Measurements from ENCODE around the gene KCNC3.
A peak's percentile ranks its signal among the peaks of the same experiment; 100 is the strongest.

Gene KCNC3

DNA sequence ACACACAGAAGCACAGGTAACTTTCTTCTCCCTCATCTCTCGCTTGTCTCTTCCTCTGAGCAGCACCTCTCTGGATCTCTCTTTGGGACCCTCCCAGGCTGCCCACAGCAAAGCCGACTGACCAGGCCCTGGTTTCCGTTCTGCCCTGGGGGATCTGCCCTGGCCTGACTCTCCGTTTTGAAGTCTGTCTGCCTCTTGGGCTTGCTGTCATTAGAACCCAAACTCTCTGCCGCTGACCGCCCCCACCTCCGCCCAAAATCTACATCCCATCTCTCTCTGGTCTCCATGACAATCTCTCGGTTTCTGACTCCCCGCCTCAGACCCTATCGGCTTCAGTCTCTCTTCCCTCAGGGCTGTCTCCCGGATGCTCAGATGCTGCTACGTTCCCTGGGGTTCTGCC is 6.9 kb downstream of the KCNC3 start:
- H3K4me3 ChIP-seq (ENCODE audit: low read length in 2 of 2), result no peak overlapping the region
- H3K27ac ChIP-seq (replicated peaks; ENCODE audit: low read length), result no peak overlapping the region
- no peak overlapping the region for H3K18ac ChIP-seq (ENCODE audit: low read length)
- H3K4me2 ChIP-seq (ENCODE audit: insufficient read depth, low read length, poor library complexity, severe bottlenecking), result no peak overlapping the region
- peaks cover 0 to 3% of the 10 kb centered on the region in 2 donors for H3K36me3 ChIP-seq (replicated peaks in 1 of 2; ENCODE audit: control insufficient read depth in 2 of 2, insufficient read depth in 2 of 2, low read length in 2 of 2)
- H3K27me3 ChIP-seq (ENCODE audit: control insufficient read depth in 3 of 3, insufficient read depth in 3 of 3, low read depth in 1 of 3, low read length in 3 of 3), result peaks cover 0 to 15% (median 13%) of the 10 kb centered on the region in 3 experiments
- no peak overlapping the region for H3K14ac ChIP-seq (ENCODE audit: low read length)
- H2AFZ ChIP-seq (ENCODE audit: low read length), result no peak overlapping the region
- H4K91ac ChIP-seq (ENCODE audit: low read depth, low read length, poor library complexity), result no peak overlapping the region
- H2BK120ac ChIP-seq (ENCODE audit: low read depth, low read length), result no peak overlapping the region
- no peak for DNase-seq (ENCODE audit: low spot score)
- no peak overlapping the region for H3K9ac ChIP-seq (ENCODE audit: low read depth, low read length, poor library complexity)
- H2AK5ac ChIP-seq (ENCODE audit: low read depth, low read length), result no peak overlapping the region
- no peak overlapping the region for H3K4ac ChIP-seq (ENCODE audit: low read length)
- H3K23ac ChIP-seq (ENCODE audit: low read depth, low read length, poor library complexity), result peak overlapping the region; percentile 59
- no CpG with 5 or more reads among the region's 12 CpGs for WGBS, 2 donors (ENCODE audit: extremely low coverage in 2 of 2, insufficient read length in 2 of 2, insufficient replicate concordance in 1 of 2)
- peaks cover 3% of the 10 kb centered on the region for H3K79me1 ChIP-seq (ENCODE audit: low read depth, low read length)
- H3K9me3 ChIP-seq (replicated peaks in 1 of 2; ENCODE audit: control insufficient read depth in 2 of 2, insufficient read depth in 1 of 2, low read depth in 1 of 2, low read length in 2 of 2), result no peaks in the 10 kb centered on the region
- no peak overlapping the region for H4K8ac ChIP-seq (ENCODE audit: low read depth, low read length)
- H2BK15ac ChIP-seq (ENCODE audit: low read length), result no peak overlapping the region
- peak overlapping the region; percentile 46 for H2BK5ac ChIP-seq (ENCODE audit: low read length)
- H3K4me1 ChIP-seq (ENCODE audit: control insufficient read depth in 2 of 2, insufficient read depth in 1 of 2, low read depth in 1 of 2, low read length in 2 of 2), result peaks cover 5 to 8% of the 10 kb centered on the region in 2 donors
- no peak overlapping the region for H2BK12ac ChIP-seq (ENCODE audit: low read length)

DNA sequence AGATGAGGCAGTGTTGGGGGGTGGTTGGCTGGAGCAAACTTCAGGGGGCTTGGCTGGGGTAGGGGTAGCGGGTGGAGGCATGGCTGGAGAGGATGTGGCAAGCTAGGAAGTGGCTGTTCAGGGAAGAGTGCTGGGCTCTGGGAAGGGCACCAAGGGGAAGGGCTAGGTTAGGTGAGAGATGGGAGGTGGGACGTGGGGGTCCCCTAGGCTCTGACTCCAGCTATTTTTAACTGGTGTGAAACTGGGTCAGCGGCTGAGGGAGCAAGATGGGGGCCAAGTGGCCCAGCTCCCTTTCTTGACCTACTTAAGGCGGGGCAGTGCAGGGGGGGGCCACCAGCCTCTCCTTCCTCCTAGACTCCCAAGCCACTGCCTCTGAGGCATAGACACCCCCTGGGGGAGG is 7.3 kb downstream of the KCNC3 start:
- no peak overlapping the region for H3K4me3 ChIP-seq (ENCODE audit: low read length in 2 of 2)
- H3K27ac ChIP-seq (replicated peaks; ENCODE audit: low read length), result no peak overlapping the region
- H2BK5ac ChIP-seq (ENCODE audit: low read length), result peak overlapping the region; percentile 46
- no peak overlapping the region for H3K18ac ChIP-seq (ENCODE audit: low read length)
- no peak overlapping the region for H2AK5ac ChIP-seq (ENCODE audit: low read depth, low read length)
- H2BK15ac ChIP-seq (ENCODE audit: low read length), result no peak overlapping the region
- peaks cover 5 to 8% of the 10 kb centered on the region in 2 donors for H3K4me1 ChIP-seq (ENCODE audit: control insufficient read depth in 2 of 2, insufficient read depth in 1 of 2, low read depth in 1 of 2, low read length in 2 of 2)
- no peak overlapping the region for H2AFZ ChIP-seq (ENCODE audit: low read length)
- peak overlapping the region; percentile 59 for H3K23ac ChIP-seq (ENCODE audit: low read depth, low read length, poor library complexity)
- H3K4ac ChIP-seq (ENCODE audit: low read length), result no peak overlapping the region
- H3K9ac ChIP-seq (ENCODE audit: low read depth, low read length, poor library complexity), result no peak overlapping the region
- no peak overlapping the region for H4K91ac ChIP-seq (ENCODE audit: low read depth, low read length, poor library complexity)
- peaks cover 0 to 3% of the 10 kb centered on the region in 2 donors for H3K36me3 ChIP-seq (replicated peaks in 1 of 2; ENCODE audit: control insufficient read depth in 2 of 2, insufficient read depth in 2 of 2, low read length in 2 of 2)
- H3K79me1 ChIP-seq (ENCODE audit: low read depth, low read length), result peaks cover 3% of the 10 kb centered on the region
- DNase-seq (ENCODE audit: low spot score), result no peak
- H3K14ac ChIP-seq (ENCODE audit: low read length), result no peak overlapping the region
- no peak overlapping the region for H3K4me2 ChIP-seq (ENCODE audit: insufficient read depth, low read length, poor library complexity, severe bottlenecking)
- no peak overlapping the region for H2BK120ac ChIP-seq (ENCODE audit: low read depth, low read length)
- H3K27me3 ChIP-seq (ENCODE audit: control insufficient read depth in 3 of 3, insufficient read depth in 3 of 3, low read depth in 1 of 3, low read length in 3 of 3), result peaks cover 0 to 11% (median 9%) of the 10 kb centered on the region in 3 experiments
- no CpG with 5 or more reads among the region's 4 CpGs for WGBS, 2 donors (ENCODE audit: extremely low coverage in 2 of 2, insufficient read length in 2 of 2, insufficient replicate concordance in 1 of 2)
- no peak overlapping the region for H4K8ac ChIP-seq (ENCODE audit: low read depth, low read length)
- H2BK12ac ChIP-seq (ENCODE audit: low read length), result no peak overlapping the region
- no peaks in the 10 kb centered on the region for H3K9me3 ChIP-seq (replicated peaks in 1 of 2; ENCODE audit: control insufficient read depth in 2 of 2, insufficient read depth in 1 of 2, low read depth in 1 of 2, low read length in 2 of 2)

DNA sequence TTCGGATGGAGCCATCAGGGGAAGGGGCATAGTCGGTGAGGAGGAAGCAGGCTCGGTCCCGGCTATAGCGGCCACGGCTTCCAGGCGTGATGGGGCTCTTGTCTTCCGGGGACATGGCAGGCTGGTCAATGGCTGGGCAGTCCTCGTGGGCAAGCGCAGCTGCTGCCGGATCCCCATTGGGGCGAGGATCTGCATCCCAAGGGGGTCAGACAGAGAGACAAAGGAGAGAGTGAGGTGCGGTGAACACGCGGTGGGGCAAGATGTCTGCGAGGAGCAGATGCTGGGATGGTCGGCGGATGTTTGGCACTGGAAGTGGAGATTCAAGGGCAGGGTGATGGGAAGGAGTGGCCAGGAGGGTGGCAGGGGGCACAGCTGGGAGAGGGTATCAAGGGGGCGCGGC is 8.6 kb downstream of the KCNC3 start:
- no peaks in the 10 kb centered on the region for H3K9me3 ChIP-seq (replicated peaks in 1 of 2; ENCODE audit: control insufficient read depth in 2 of 2, insufficient read depth in 1 of 2, low read depth in 1 of 2, low read length in 2 of 2)
- H3K4me3 ChIP-seq (ENCODE audit: low read length in 2 of 2), result no peak overlapping the region
- no peak overlapping the region for H3K4me2 ChIP-seq (ENCODE audit: insufficient read depth, low read length, poor library complexity, severe bottlenecking)
- no peak overlapping the region for H4K91ac ChIP-seq (ENCODE audit: low read depth, low read length, poor library complexity)
- H3K79me1 ChIP-seq (ENCODE audit: low read depth, low read length), result peaks cover 3% of the 10 kb centered on the region
- DNase-seq (ENCODE audit: low spot score), result no peak
- WGBS, 2 donors (ENCODE audit: extremely low coverage in 2 of 2, insufficient read length in 2 of 2, insufficient replicate concordance in 1 of 2), result no CpG with 5 or more reads among the region's 20 CpGs
- H2BK12ac ChIP-seq (ENCODE audit: low read length), result no peak overlapping the region
- no peak overlapping the region for H2BK15ac ChIP-seq (ENCODE audit: low read length)
- H3K27ac ChIP-seq (replicated peaks; ENCODE audit: low read length), result no peak overlapping the region
- peak overlapping the region; percentile 50 for H3K23ac ChIP-seq (ENCODE audit: low read depth, low read length, poor library complexity)
- H3K36me3 ChIP-seq (replicated peaks in 1 of 2; ENCODE audit: control insufficient read depth in 2 of 2, insufficient read depth in 2 of 2, low read length in 2 of 2), result peaks cover 0 to 3% of the 10 kb centered on the region in 2 donors
- no peak overlapping the region for H4K8ac ChIP-seq (ENCODE audit: low read depth, low read length)
- H3K9ac ChIP-seq (ENCODE audit: low read depth, low read length, poor library complexity), result peak overlapping the region; percentile 21
- no peak overlapping the region for H3K14ac ChIP-seq (ENCODE audit: low read length)
- no peak overlapping the region for H3K18ac ChIP-seq (ENCODE audit: low read length)
- H2AFZ ChIP-seq (ENCODE audit: low read length), result no peak overlapping the region
- no peak overlapping the region for H3K4ac ChIP-seq (ENCODE audit: low read length)
- peaks cover 9% of the 10 kb centered on the region in 2 donors for H3K4me1 ChIP-seq (ENCODE audit: control insufficient read depth in 2 of 2, insufficient read depth in 1 of 2, low read depth in 1 of 2, low read length in 2 of 2)
- H2BK5ac ChIP-seq (ENCODE audit: low read length), result no peak overlapping the region
- no peaks in the 10 kb centered on the region for H3K27me3 ChIP-seq (ENCODE audit: control insufficient read depth in 3 of 3, insufficient read depth in 3 of 3, low read depth in 1 of 3, low read length in 3 of 3)
- peak overlapping the region; percentile 84 for H2AK5ac ChIP-seq (ENCODE audit: low read depth, low read length)
- H2BK120ac ChIP-seq (ENCODE audit: low read depth, low read length), result no peak overlapping the region

DNA sequence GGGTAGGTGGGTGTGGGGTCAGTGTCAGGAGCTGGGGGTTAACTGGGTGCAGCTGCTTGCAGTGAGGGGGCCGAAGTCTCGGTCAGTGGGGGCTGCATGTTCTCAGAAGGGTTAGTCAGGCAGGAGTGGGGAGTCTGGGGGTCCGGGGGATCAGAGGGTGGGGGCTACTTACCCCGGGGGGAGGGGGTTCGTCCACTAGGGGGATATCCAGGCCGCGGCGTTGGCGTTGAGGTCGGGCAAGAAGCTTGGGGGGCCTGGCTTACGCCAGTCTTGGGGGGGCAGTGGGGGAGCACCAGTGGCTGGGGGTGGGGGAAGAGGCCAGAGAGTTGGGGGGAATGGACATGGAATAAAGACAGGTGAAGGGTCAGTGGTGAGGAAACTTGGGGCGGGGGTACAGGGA is 9.1 kb downstream of the KCNC3 start:
- H4K91ac ChIP-seq (ENCODE audit: low read depth, low read length, poor library complexity), result no peak overlapping the region
- H3K9ac ChIP-seq (ENCODE audit: low read depth, low read length, poor library complexity), result no peak overlapping the region
- H3K27me3 ChIP-seq (ENCODE audit: control insufficient read depth in 3 of 3, insufficient read depth in 3 of 3, low read depth in 1 of 3, low read length in 3 of 3), result peaks cover 0 to under 1% (median under 1%) of the 10 kb centered on the region in 3 experiments
- H3K14ac ChIP-seq (ENCODE audit: low read length), result no peak overlapping the region
- no peak overlapping the region for H3K27ac ChIP-seq (replicated peaks; ENCODE audit: low read length)
- whole genome bisulfite sequencing, 2 donors (ENCODE audit: extremely low coverage in 2 of 2, insufficient read length in 2 of 2, insufficient replicate concordance in 1 of 2), result no CpG with 5 or more reads among the region's 12 CpGs
- H2BK15ac ChIP-seq (ENCODE audit: low read length), result peak overlapping the region; percentile 30
- no peak overlapping the region for H3K18ac ChIP-seq (ENCODE audit: low read length)
- H3K36me3 ChIP-seq (replicated peaks in 1 of 2; ENCODE audit: control insufficient read depth in 2 of 2, insufficient read depth in 2 of 2, low read length in 2 of 2), result peaks cover 0 to 3% of the 10 kb centered on the region in 2 donors
- no peak overlapping the region for H3K4me2 ChIP-seq (ENCODE audit: insufficient read depth, low read length, poor library complexity, severe bottlenecking)
- H3K9me3 ChIP-seq (replicated peaks in 1 of 2; ENCODE audit: control insufficient read depth in 2 of 2, insufficient read depth in 1 of 2, low read depth in 1 of 2, low read length in 2 of 2), result no peaks in the 10 kb centered on the region
- H3K4me1 ChIP-seq (ENCODE audit: control insufficient read depth in 2 of 2, insufficient read depth in 1 of 2, low read depth in 1 of 2, low read length in 2 of 2), result peaks cover 5 to 6% of the 10 kb centered on the region in 2 donors
- no peak overlapping the region for H3K23ac ChIP-seq (ENCODE audit: low read depth, low read length, poor library complexity)
- H3K4me3 ChIP-seq (ENCODE audit: low read length in 2 of 2), result no peak overlapping the region
- H3K4ac ChIP-seq (ENCODE audit: low read length), result no peak overlapping the region
- peaks cover 3% of the 10 kb centered on the region for H3K79me1 ChIP-seq (ENCODE audit: low read depth, low read length)
- no peak overlapping the region for H4K8ac ChIP-seq (ENCODE audit: low read depth, low read length)
- H2AFZ ChIP-seq (ENCODE audit: low read length), result no peak overlapping the region
- no peak overlapping the region for H2BK12ac ChIP-seq (ENCODE audit: low read length)
- no peak overlapping the region for H2BK120ac ChIP-seq (ENCODE audit: low read depth, low read length)
- H2AK5ac ChIP-seq (ENCODE audit: low read depth, low read length), result peak overlapping the region; percentile 32
- no peak for DNase-seq (ENCODE audit: low spot score)
- no peak overlapping the region for H2BK5ac ChIP-seq (ENCODE audit: low read length)
